Tibial nerve (tissue), 4 donors: ENCODE measurements around the gene STK10.

Experiments
- EP300 ChIP-seq, 2 donors: sonication (generic); formaldehyde crosslinking; IDR thresholded peaks; one replicate each; pipeline ENCODE4 v1.6.1; 2017; ENCODE audit warnings: antibody characterized with exemption in 2 of 2, mild to moderate bottlenecking in 1 of 2
- POLR2A ChIP-seq, 2 donors: fragments of 450-650 bp; IDR thresholded peaks; one replicate each; pipeline ENCODE4 v1.6.1; 2017; ENCODE audit warnings: antibody characterized with exemption in 2 of 2, mild to moderate bottlenecking in 2 of 2, moderate library complexity in 2 of 2
- TF ChIP-seq, protein P1 (sequence below), 5 experiments: fragments of 200-600 bp in 3 of 5; fragments of 450-650 bp in 2 of 5; sonication (generic) in 3 of 5; IDR thresholded peaks; one replicate each; pipeline ENCODE4 v1.5.1; 2016 to 2019; ENCODE audit warnings: antibody characterized with exemption in 5 of 5, mild to moderate bottlenecking in 3 of 5, moderate library complexity in 2 of 5

DNA sequence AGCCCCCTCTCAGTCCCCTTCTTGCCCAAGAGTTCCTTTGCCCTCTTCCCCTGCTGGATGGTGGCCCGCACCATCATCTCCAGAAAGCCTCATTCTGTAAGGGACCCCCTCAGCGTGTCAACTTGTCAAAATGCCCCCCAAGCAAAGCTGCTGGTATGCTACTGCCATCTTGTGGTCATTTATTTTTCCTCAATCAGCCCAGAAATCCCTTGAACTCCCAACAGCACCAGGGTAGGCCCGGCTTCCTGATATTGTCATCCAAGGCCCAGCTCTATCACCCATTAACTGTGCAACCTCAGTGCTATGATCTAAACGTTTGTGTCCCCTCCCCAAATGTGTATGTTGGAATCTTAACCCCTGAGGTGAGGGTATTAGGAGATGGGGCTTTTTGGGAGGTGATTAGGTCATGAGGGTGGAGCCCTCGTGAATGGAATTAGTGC, 128.3 kb downstream of the STK10 start:
- TF ChIP-seq, protein P1, sequence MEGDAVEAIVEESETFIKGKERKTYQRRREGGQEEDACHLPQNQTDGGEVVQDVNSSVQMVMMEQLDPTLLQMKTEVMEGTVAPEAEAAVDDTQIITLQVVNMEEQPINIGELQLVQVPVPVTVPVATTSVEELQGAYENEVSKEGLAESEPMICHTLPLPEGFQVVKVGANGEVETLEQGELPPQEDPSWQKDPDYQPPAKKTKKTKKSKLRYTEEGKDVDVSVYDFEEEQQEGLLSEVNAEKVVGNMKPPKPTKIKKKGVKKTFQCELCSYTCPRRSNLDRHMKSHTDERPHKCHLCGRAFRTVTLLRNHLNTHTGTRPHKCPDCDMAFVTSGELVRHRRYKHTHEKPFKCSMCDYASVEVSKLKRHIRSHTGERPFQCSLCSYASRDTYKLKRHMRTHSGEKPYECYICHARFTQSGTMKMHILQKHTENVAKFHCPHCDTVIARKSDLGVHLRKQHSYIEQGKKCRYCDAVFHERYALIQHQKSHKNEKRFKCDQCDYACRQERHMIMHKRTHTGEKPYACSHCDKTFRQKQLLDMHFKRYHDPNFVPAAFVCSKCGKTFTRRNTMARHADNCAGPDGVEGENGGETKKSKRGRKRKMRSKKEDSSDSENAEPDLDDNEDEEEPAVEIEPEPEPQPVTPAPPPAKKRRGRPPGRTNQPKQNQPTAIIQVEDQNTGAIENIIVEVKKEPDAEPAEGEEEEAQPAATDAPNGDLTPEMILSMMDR (IDR thresholded peaks at IDR 0.05), result peak in 4 of 5 experiments; percentile 36 to 53 (median 40)
- TF ChIP-seq EP300 (IDR thresholded peaks at IDR 0.05), result no peak
- TF ChIP-seq POLR2A (IDR thresholded peaks at IDR 0.05), result no peak
